Progenitor cell of endocrine pancreas (in vitro differentiated cells): ENCODE results near the gene M1AP. TPM values are rescaled to one million over a fixed set of nuclear protein-coding genes. Genes with fewer than 3 reads are reported as not detected.

Experiments
- DNase-seq: peaks from one replicate; pipeline ENCODE4 v3.0.0; 2021; ENCODE audit warnings: low spot score; ENCODE audit not compliant: unreplicated experiment
- H3K27ac Mint-ChIP-seq: 2 replicates; pipeline ENCODE4 v1.8.0; 2021; ENCODE audit warnings: mild to moderate bottlenecking, moderate library complexity, mixed read lengths
- H3K27me3 Mint-ChIP-seq: 2 replicates; pipeline ENCODE4 v1.8.0; 2021; ENCODE audit warnings: mixed read lengths
- H3K36me3 Mint-ChIP-seq: 2 replicates; pipeline ENCODE4 v1.8.0; 2022; ENCODE audit warnings: mixed read lengths; ENCODE audit not compliant: insufficient read depth
- H3K4me1 Mint-ChIP-seq: 2 replicates; pipeline ENCODE4 v1.8.0; 2021; ENCODE audit warnings: low read depth, mixed read lengths
- H3K4me3 Mint-ChIP-seq: 2 replicates; pipeline ENCODE4 v1.8.0; 2021; ENCODE audit warnings: low read depth, mild to moderate bottlenecking, moderate library complexity, mixed read lengths
- H3K9me3 Mint-ChIP-seq: 2 replicates; pipeline ENCODE4 v1.8.0; 2021; ENCODE audit warnings: low read depth, mixed read lengths
- CTCF ChIP-seq: fragments of 200-600 bp; sonication (generic); IDR thresholded peaks from one replicate; pipeline ENCODE4 v1.5.0; 2021; ENCODE audit warnings: antibody characterized with exemption, mild to moderate bottlenecking; ENCODE audit not compliant: unreplicated experiment
- total RNA-seq: library from RNA; stranded (reverse); gene quantifications from 2 replicates; pipeline ENCODE4 v1.2.1, GENCODE V29; 2021

Gene M1AP
- total RNA-seq, 1 donor from 2014 or later = 2.5 TPM

DNA sequence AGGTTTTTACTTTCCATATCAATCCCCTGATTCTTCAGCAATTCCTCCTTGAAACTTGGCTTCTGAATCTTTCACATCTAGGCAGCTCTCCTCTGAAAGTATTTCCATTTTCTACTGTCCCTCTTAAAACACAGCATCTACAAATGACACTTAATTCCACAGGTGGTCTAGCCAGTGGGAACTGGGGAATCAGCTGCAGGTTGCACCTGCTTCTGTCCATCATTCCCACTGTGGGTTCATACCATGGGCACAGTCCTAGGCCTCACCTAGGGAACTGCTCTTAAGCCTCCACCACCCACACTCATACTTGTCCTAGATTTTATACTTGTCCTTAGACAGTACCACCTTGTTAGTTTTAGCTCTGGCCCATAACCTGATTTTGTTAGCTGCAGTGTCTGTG, 96.6 kb downstream of the M1AP start:
- DNase-seq = no peak
- no peaks in the 10 kb centered on the region for H3K9me3 Mint-ChIP-seq
- H3K4me3 Mint-ChIP-seq = no peak overlapping the region
- H3K36me3 Mint-ChIP-seq = no peaks in the 10 kb centered on the region
- no peak for TF ChIP-seq CTCF
- peaks cover 16% of the 10 kb centered on the region for H3K4me1 Mint-ChIP-seq
- H3K27ac Mint-ChIP-seq = no peak overlapping the region
- peaks cover 32% of the 10 kb centered on the region for H3K27me3 Mint-ChIP-seq

- H3K4me3 Mint-ChIP-seq = peak overlapping the region; percentile 23
- no peaks in the 10 kb centered on the region for H3K9me3 Mint-ChIP-seq
- DNase-seq = no peak
- no peak for TF ChIP-seq CTCF
- H3K36me3 Mint-ChIP-seq = no peaks in the 10 kb centered on the region
- H3K27ac Mint-ChIP-seq = no peak overlapping the region
- H3K4me1 Mint-ChIP-seq = peaks cover 16% of the 10 kb centered on the region
- peaks cover 32% of the 10 kb centered on the region for H3K27me3 Mint-ChIP-seq
Measured at GRCh38 chr2:74550231-74550630, 97.9 kb downstream of the M1AP start.

- peak overlapping the region; percentile 60 for H3K27ac Mint-ChIP-seq
Measured at GRCh38 chr2:74548900-74549826, 99.0 kb downstream of the M1AP start.

DNA sequence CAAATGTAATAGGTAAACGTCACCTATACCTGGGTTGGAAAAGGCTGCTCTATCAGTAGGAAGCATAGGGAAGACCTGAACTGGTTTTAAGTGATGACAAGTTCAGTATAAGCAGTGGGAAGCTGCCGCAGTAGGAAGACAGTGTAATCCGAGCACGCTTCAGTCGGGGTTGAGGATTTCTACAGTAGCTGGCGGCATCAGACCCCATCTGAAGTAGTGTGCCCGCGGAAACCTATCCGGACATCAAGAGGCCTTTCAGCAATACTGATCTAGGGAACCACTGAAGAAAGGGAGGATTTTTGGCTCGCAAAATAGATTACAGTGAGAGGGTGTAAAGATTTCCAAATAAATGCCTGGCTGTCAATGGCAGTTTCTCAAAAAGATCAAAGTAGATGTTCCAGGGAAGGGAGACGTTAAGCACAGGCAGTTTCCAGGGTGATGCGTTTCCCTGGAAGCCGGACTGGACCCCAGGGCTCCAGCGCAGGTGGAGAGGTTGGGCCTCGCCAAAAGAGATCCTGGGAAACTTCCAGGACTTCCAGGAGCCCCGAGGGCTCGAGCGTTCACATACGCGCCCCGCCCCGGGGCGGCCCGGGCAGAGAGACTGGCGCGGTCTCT, 99.7 kb downstream of the M1AP start:
- Mint-ChIP-seq H3K27ac (peak overlapping the region; percentile 59), H3K27me3 (peaks cover 32% of the 10 kb centered on the region)
- DNase-seq = no peak

More at GRCh38 chr2:74548900-74549826, 99.0 kb downstream of the M1AP start:
- Mint-ChIP-seq H3K4me3 (peak overlapping the region; percentile 77), H3K36me3 (no peaks in the 10 kb centered on the region), H3K27me3 (peaks cover 32% of the 10 kb centered on the region), H3K9me3 (no peaks in the 10 kb centered on the region), H3K4me1 (peaks cover 16% of the 10 kb centered on the region)
- DNase-seq = peak; percentile 55
- no peak for TF ChIP-seq CTCF

More for the DNA sequence above, 99.7 kb downstream of the M1AP start:
- H3K4me3 Mint-ChIP-seq = peak overlapping the region; percentile 77
- no peaks in the 10 kb centered on the region for H3K9me3 Mint-ChIP-seq
- H3K36me3 Mint-ChIP-seq = no peaks in the 10 kb centered on the region
- TF ChIP-seq CTCF = no peak
- H3K4me1 Mint-ChIP-seq = peaks cover 13% of the 10 kb centered on the region
